Measurements from ENCODE around the gene NR6A1.

GRCh38 chr9:124784509-124784908, 13.4 kb upstream of the NR6A1 start:
- TF ChIP-seq CTCF (conservative IDR thresholded peaks at IDR 0.05; ENCODE audit: low read length) (no peak), EZH2phosphoT487 (IDR thresholded peaks at IDR 0.05; ENCODE audit: borderline replicate concordance) (no peak)

Data from Loucy (cell line).